Kidney (tissue), 14 donors: ENCODE results near the gene EFCAB7. TPM values are rescaled to one million over a fixed set of nuclear protein-coding genes. Genes with fewer than 3 reads are reported as not detected.

ENCODE experiments used
- DNase-seq, 5 donors: peaks; one replicate each; pipeline ENCODE4 v3.0.0-alpha.2; 2013 to 2020
- FAIRE-seq: peaks from 2 replicates; lab custom pipeline; 2012; peaks lifted over from hg19 to GRCh38; lab: Jason Lieb, UNC
- H3K27ac ChIP-seq, 2 donors: one replicate each; pipeline ENCODE4 v1.7.0; 2013; ENCODE audit warnings: low read depth in 2 of 2, low read length in 2 of 2, inconsistent platforms in 1 of 2
- H3K27me3 ChIP-seq: one replicate; pipeline ENCODE4 v1.7.1; 2013; ENCODE audit warnings: low read length, inconsistent platforms; ENCODE audit not compliant: control insufficient read depth, insufficient read depth
- H3K36me3 ChIP-seq, 3 donors: one replicate each; pipeline versions ENCODE4 v1.7.0 to v1.7.1; 2013; ENCODE audit warnings: low read length in 3 of 3, control low read depth in 1 of 3, inconsistent platforms in 1 of 3; ENCODE audit not compliant: insufficient read depth in 3 of 3, control insufficient read depth in 2 of 3
- H3K4me1 ChIP-seq, 3 donors: one replicate each; pipeline versions ENCODE4 v1.7.0 to v1.7.1; 2013; ENCODE audit warnings: low read length in 3 of 3, inconsistent platforms in 1 of 3, low read depth in 1 of 3; ENCODE audit not compliant: control insufficient read depth in 2 of 3, insufficient read depth in 2 of 3
- H3K4me3 ChIP-seq, 3 donors: one replicate each; pipeline versions ENCODE4 v1.7.0 to v1.8.1; 2013; ENCODE audit warnings: low read length in 3 of 3, control low read depth in 1 of 3, inconsistent platforms in 1 of 3
- H3K9ac ChIP-seq, 3 donors: one replicate each; pipeline versions ENCODE4 v1.7.0 to v1.7.1; 2013; ENCODE audit warnings: low read length in 3 of 3, control low read depth in 1 of 3, inconsistent platforms in 1 of 3
- H3K9me3 ChIP-seq, 3 donors: one replicate each; pipeline versions ENCODE4 v1.7.0 to v1.7.1; 2013; ENCODE audit warnings: low read length in 3 of 3, control low read depth in 1 of 3, inconsistent platforms in 1 of 3; ENCODE audit not compliant: control insufficient read depth in 2 of 3, insufficient read depth in 1 of 3
- CTCF ChIP-seq: IDR thresholded peaks from 3 replicates; pipeline ENCODE4 v1.5.1; 2012; ENCODE audit warnings: mild to moderate bottlenecking, moderate library complexity, borderline replicate concordance; ENCODE audit not compliant: insufficient read depth; ENCODE audit errors: extremely low read depth
- intact Hi-C: fragments of 100-400 bp; cut with DNase I; formaldehyde crosslinking; loops from one replicate; pipeline ENCODE4 v1.11.1; 2022
- polyA plus RNA-seq: library from polyadenylated mRNA; stranded (reverse); fragments of 350-450 nt; fragmentation: Illumina TruSeq; extraction: RNeasy Lipid Tissue Mini Kit (QIAGEN cat#74804); gene quantifications from one replicate; pipeline ENCODE4 v1.2.3, GENCODE V29; 2014; ENCODE audit warnings: low read depth, low replicate concordance; ENCODE audit not compliant: insufficient read depth
- total RNA-seq: library from RNA; stranded (reverse); fragmentation: NEBNext Ultra II Directional; extraction: Animal tissue kit (Norgen Biotek cat#: 25700); gene quantifications from one replicate; pipeline ENCODE4 v1.2.1, GENCODE V29; 2021
- donor health status: control.
- donor health status: control.
- donor health status: control.
- donor health status: control.
- donor health status: control.
- donor health status: DM: yes; HTN: yes; CAD: no.
- donor health status: Normal renal cell carcinoma (clear cell type).

Gene EFCAB7
- total and polyA plus RNA-seq, 2 donors from 2014 or later: 5.1 to 9.6 TPM

GRCh38 chr1:63555480-63555879 is 32.2 kb downstream of the EFCAB7 start:
- intact Hi-C loops: no loop called here
- no peaks in the 10 kb centered on the region for H3K27me3 ChIP-seq
- H3K9me3 ChIP-seq: no peaks in the 10 kb centered on the region
- no peak for DNase-seq
- no peak overlapping the region for H3K27ac ChIP-seq
- TF ChIP-seq CTCF: no peak
- H3K9ac ChIP-seq: no peak overlapping the region
- no peak for FAIRE-seq
- no peaks in the 10 kb centered on the region for H3K36me3 ChIP-seq
- no peaks in the 10 kb centered on the region for H3K4me1 ChIP-seq
- no peak overlapping the region for H3K4me3 ChIP-seq

- DNase-seq: peak in 2 of 5 donors; percentile 34 to 50
- TF ChIP-seq CTCF: peak; percentile 38
Observed at GRCh38 chr1:63557365-63557987, 34.2 kb downstream of the EFCAB7 start.

DNA sequence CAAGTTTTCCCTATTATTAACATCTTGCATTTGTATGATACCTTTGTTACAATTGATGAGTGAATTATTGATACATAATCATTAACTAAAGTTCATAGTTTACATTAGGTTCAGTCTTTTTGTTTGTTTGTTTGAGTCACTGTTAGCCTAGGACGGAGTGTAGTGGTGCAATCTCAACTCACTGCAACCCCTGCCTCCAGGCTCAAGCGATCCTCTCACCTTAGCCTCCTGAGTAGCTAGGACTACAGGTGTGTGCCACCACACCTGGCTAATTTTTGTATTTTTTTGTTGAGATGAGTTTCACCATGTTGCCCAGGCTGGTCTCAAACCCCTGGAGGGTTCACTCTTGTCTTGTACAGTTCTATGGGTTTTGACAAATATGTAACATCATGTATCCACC is 36.0 kb downstream of the EFCAB7 start:
- FAIRE-seq (no peak), DNase-seq (no peak)
- H3K27ac ChIP-seq: no peak overlapping the region
- intact Hi-C loops: no loop called here
- no peaks in the 10 kb centered on the region for H3K9me3 ChIP-seq
- H3K36me3 ChIP-seq: peaks cover 0 to 2% (median 0%) of the 10 kb centered on the region in 3 donors
- H3K9ac ChIP-seq: no peak overlapping the region
- no peak for TF ChIP-seq CTCF
- no peaks in the 10 kb centered on the region for H3K4me1 ChIP-seq
- H3K4me3 ChIP-seq: no peak overlapping the region
- no peaks in the 10 kb centered on the region for H3K27me3 ChIP-seq

More at GRCh38 chr1:63557365-63557987, 34.2 kb downstream of the EFCAB7 start:
- Histone ChIP-seq H3K36me3 (no peaks in the 10 kb centered on the region), H3K9ac (no peak overlapping the region), H3K4me3 (no peak overlapping the region), H3K4me1 (no peaks in the 10 kb centered on the region), H3K27ac (no peak overlapping the region), H3K27me3 (no peaks in the 10 kb centered on the region), H3K9me3 (no peaks in the 10 kb centered on the region)
- peak; percentile 76 for FAIRE-seq
- intact Hi-C loops: no loop called here
